Loucy (cell line): ENCODE data around the gene UBL7.

ENCODE experiments used
- H2AFZ ChIP-seq: fragments of 200-600 bp; sonication (generic); 2 replicates; pipeline ENCODE4 v1.6.0; 2016; ENCODE audit warnings: antibody characterized with exemption, mild to moderate bottlenecking, low read length, moderate library complexity
- H3F3A ChIP-seq: fragments of 200-600 bp; 2 replicates; pipeline ENCODE4 v1.6.0; 2016; ENCODE audit warnings: antibody characterized with exemption, low read depth, mild to moderate bottlenecking
- H3K27me3 ChIP-seq: fragments of 200-600 bp; sonication (generic); 2 replicates; pipeline ENCODE4 v1.6.1; 2014; ENCODE audit warnings: low read length, mild to moderate bottlenecking; ENCODE audit not compliant: insufficient read depth, poor library complexity, severe bottlenecking
- H3K36me3 ChIP-seq: fragments of 200-600 bp; sonication (generic); 2 replicates; pipeline ENCODE4 v1.6.1; 2016; ENCODE audit warnings: low read length; ENCODE audit not compliant: insufficient read depth
- H3K4me1 ChIP-seq: fragments of 200-600 bp; sonication (generic); 2 replicates; pipeline ENCODE4 v1.5.1; 2014; ENCODE audit warnings: low read length, mild to moderate bottlenecking; ENCODE audit not compliant: insufficient read depth, poor library complexity, severe bottlenecking
- H3K4me2 ChIP-seq: fragments of 200-600 bp; sonication (generic); 2 replicates; pipeline ENCODE4 v1.6.0; 2014; ENCODE audit warnings: antibody characterized with exemption, low read length, low read depth, mild to moderate bottlenecking; ENCODE audit not compliant: poor library complexity, severe bottlenecking
- H3K4me3 ChIP-seq: fragments of 200-600 bp; sonication (generic); 2 replicates; pipeline ENCODE4 v1.5.1; 2014; ENCODE audit warnings: low read length, mild to moderate bottlenecking, mixed read lengths; ENCODE audit not compliant: poor library complexity, severe bottlenecking
- H3K79me2 ChIP-seq: fragments of 200-600 bp; sonication (generic); 2 replicates; pipeline ENCODE4 v1.6.1; 2014; ENCODE audit warnings: low read length; ENCODE audit not compliant: insufficient read depth
- H3K9ac ChIP-seq: fragments of 200-600 bp; sonication (generic); 2 replicates; pipeline ENCODE4 v1.6.0; 2014; ENCODE audit warnings: mild to moderate bottlenecking, low read depth, low read length, moderate library complexity; ENCODE audit not compliant: poor library complexity, severe bottlenecking
- H3K9me2 ChIP-seq: fragments of 200-600 bp; sonication (generic); replicated peaks from 2 replicates; pipeline ENCODE4 v1.6.1; 2016; ENCODE audit warnings: low read depth, low read length, mixed read lengths
- H3K9me3 ChIP-seq: fragments of 200-600 bp; sonication (generic); 2 replicates; pipeline ENCODE4 v1.6.1; 2014; ENCODE audit warnings: mild to moderate bottlenecking, antibody characterized with exemption, low read length, low read depth; ENCODE audit not compliant: insufficient read depth
- H4K20me1 ChIP-seq: fragments of 200-600 bp; sonication (generic); 2 replicates; pipeline ENCODE4 v1.6.0; 2014; ENCODE audit warnings: antibody characterized with exemption, low read length, mild to moderate bottlenecking; ENCODE audit not compliant: insufficient read depth, poor library complexity, severe bottlenecking
- CTCF ChIP-seq: fragments of 200-600 bp; sonication (generic); conservative IDR thresholded peaks from 2 replicates; pipeline ENCODE4 v1.5.1; 2014; ENCODE audit warnings: mild to moderate bottlenecking, antibody characterized with exemption, low read length
- EZH2phosphoT487 ChIP-seq: fragments of 200-600 bp; IDR thresholded peaks from 2 replicates; pipeline ENCODE4 v1.6.1; 2018; ENCODE audit warnings: antibody characterized with exemption, mild to moderate bottlenecking, moderate library complexity, borderline replicate concordance

The UBL7 gene

GRCh38 chr15:74504836-74505235 is 43.9 kb upstream of the UBL7 start:
- no peak overlapping the region for H3K9ac ChIP-seq
- no peaks in the 10 kb centered on the region for H3K9me2 ChIP-seq
- H3K4me3 ChIP-seq: no peak overlapping the region
- no peaks in the 10 kb centered on the region for H4K20me1 ChIP-seq
- H2AFZ ChIP-seq: no peak overlapping the region
- H3K79me2 ChIP-seq: no peaks in the 10 kb centered on the region
- H3K4me1 ChIP-seq: no peaks in the 10 kb centered on the region
- no peaks in the 10 kb centered on the region for H3K27me3 ChIP-seq
- TF ChIP-seq EZH2phosphoT487 (no peak), CTCF (no peak)
- H3K4me2 ChIP-seq: no peak overlapping the region
- no peaks in the 10 kb centered on the region for H3K36me3 ChIP-seq
- no peaks in the 10 kb centered on the region for H3F3A ChIP-seq
- H3K9me3 ChIP-seq: no peaks in the 10 kb centered on the region

GRCh38 chr15:74504418-74504817 is 43.5 kb upstream of the UBL7 start:
- TF ChIP-seq CTCF: no peak
- TF ChIP-seq EZH2phosphoT487: no peak
- Histone ChIP-seq H4K20me1 (no peaks in the 10 kb centered on the region), H3K79me2 (no peaks in the 10 kb centered on the region), H3K9ac (no peak overlapping the region), H3K36me3 (no peaks in the 10 kb centered on the region), H3K9me2 (no peaks in the 10 kb centered on the region), H3K4me3 (no peak overlapping the region), H3F3A (no peaks in the 10 kb centered on the region), H3K9me3 (no peaks in the 10 kb centered on the region), H2AFZ (no peak overlapping the region), H3K4me1 (no peaks in the 10 kb centered on the region), H3K4me2 (no peak overlapping the region), H3K27me3 (no peaks in the 10 kb centered on the region)

- Histone ChIP-seq H3K4me1 (no peaks in the 10 kb centered on the region), H3K4me3 (no peak overlapping the region), H3K9me2 (no peaks in the 10 kb centered on the region), H3K9ac (no peak overlapping the region), H3K9me3 (no peaks in the 10 kb centered on the region), H3K79me2 (no peaks in the 10 kb centered on the region), H2AFZ (no peak overlapping the region), H3K27me3 (no peaks in the 10 kb centered on the region), H3F3A (no peaks in the 10 kb centered on the region), H4K20me1 (no peaks in the 10 kb centered on the region), H3K4me2 (no peak overlapping the region), H3K36me3 (no peaks in the 10 kb centered on the region)
- TF ChIP-seq CTCF (peak; percentile 36; the same call in 1 of the 2 replicates), EZH2phosphoT487 (no peak)
Measured at GRCh38 chr15:74502301-74502700, 41.3 kb upstream of the UBL7 start.
